Loucy (cell line): ENCODE results near the gene HIGD2A.

Source experiments
- H2AFZ ChIP-seq: fragments of 200-600 bp; sonication (generic); 2 replicates; pipeline ENCODE4 v1.6.0; 2016; ENCODE audit warnings: antibody characterized with exemption, mild to moderate bottlenecking, low read length, moderate library complexity
- H3F3A ChIP-seq: fragments of 200-600 bp; 2 replicates; pipeline ENCODE4 v1.6.0; 2016; ENCODE audit warnings: antibody characterized with exemption, low read depth, mild to moderate bottlenecking
- H3K27me3 ChIP-seq: fragments of 200-600 bp; sonication (generic); 2 replicates; pipeline ENCODE4 v1.6.1; 2014; ENCODE audit warnings: low read length, mild to moderate bottlenecking; ENCODE audit not compliant: insufficient read depth, poor library complexity, severe bottlenecking
- H3K36me3 ChIP-seq: fragments of 200-600 bp; sonication (generic); 2 replicates; pipeline ENCODE4 v1.6.1; 2016; ENCODE audit warnings: low read length; ENCODE audit not compliant: insufficient read depth
- H3K4me1 ChIP-seq: fragments of 200-600 bp; sonication (generic); 2 replicates; pipeline ENCODE4 v1.5.1; 2014; ENCODE audit warnings: low read length, mild to moderate bottlenecking; ENCODE audit not compliant: insufficient read depth, poor library complexity, severe bottlenecking
- H3K4me2 ChIP-seq: fragments of 200-600 bp; sonication (generic); 2 replicates; pipeline ENCODE4 v1.6.0; 2014; ENCODE audit warnings: antibody characterized with exemption, low read length, low read depth, mild to moderate bottlenecking; ENCODE audit not compliant: poor library complexity, severe bottlenecking
- H3K4me3 ChIP-seq: fragments of 200-600 bp; sonication (generic); 2 replicates; pipeline ENCODE4 v1.5.1; 2014; ENCODE audit warnings: low read length, mild to moderate bottlenecking, mixed read lengths; ENCODE audit not compliant: poor library complexity, severe bottlenecking
- H3K79me2 ChIP-seq: fragments of 200-600 bp; sonication (generic); 2 replicates; pipeline ENCODE4 v1.6.1; 2014; ENCODE audit warnings: low read length; ENCODE audit not compliant: insufficient read depth
- H3K9ac ChIP-seq: fragments of 200-600 bp; sonication (generic); 2 replicates; pipeline ENCODE4 v1.6.0; 2014; ENCODE audit warnings: mild to moderate bottlenecking, low read depth, low read length, moderate library complexity; ENCODE audit not compliant: poor library complexity, severe bottlenecking
- H3K9me2 ChIP-seq: fragments of 200-600 bp; sonication (generic); replicated peaks from 2 replicates; pipeline ENCODE4 v1.6.1; 2016; ENCODE audit warnings: low read depth, low read length, mixed read lengths
- H3K9me3 ChIP-seq: fragments of 200-600 bp; sonication (generic); 2 replicates; pipeline ENCODE4 v1.6.1; 2014; ENCODE audit warnings: mild to moderate bottlenecking, antibody characterized with exemption, low read length, low read depth; ENCODE audit not compliant: insufficient read depth
- H4K20me1 ChIP-seq: fragments of 200-600 bp; sonication (generic); 2 replicates; pipeline ENCODE4 v1.6.0; 2014; ENCODE audit warnings: antibody characterized with exemption, low read length, mild to moderate bottlenecking; ENCODE audit not compliant: insufficient read depth, poor library complexity, severe bottlenecking
- EZH2phosphoT487 ChIP-seq: fragments of 200-600 bp; IDR thresholded peaks from 2 replicates; pipeline ENCODE4 v1.6.1; 2018; ENCODE audit warnings: antibody characterized with exemption, mild to moderate bottlenecking, moderate library complexity, borderline replicate concordance
- TF ChIP-seq, protein P1 (sequence below): fragments of 200-600 bp; sonication (generic); conservative IDR thresholded peaks from 2 replicates; pipeline ENCODE4 v1.5.1; 2014; ENCODE audit warnings: mild to moderate bottlenecking, antibody characterized with exemption, low read length

Gene HIGD2A

DNA sequence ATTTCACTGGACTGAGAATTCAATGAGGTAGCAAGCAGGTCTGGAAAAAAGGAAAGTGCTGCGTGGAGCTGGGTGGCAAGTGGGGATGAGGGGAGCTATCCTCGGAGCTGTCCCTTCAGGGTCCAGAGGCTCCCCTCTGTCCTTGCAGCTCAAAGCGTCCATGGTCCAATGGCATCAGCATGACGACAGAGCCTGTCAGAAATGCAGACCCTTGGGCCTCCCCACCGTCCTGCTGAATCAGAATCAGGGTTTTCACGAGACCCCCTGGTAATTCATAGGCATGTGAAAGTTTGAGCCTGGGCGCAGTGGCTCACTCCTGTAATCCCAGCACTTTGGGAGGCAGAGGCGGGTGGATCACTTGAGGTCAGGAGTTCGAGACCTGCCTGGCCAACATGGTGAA is 5.5 kb downstream of the HIGD2A start:
- H3K4me2 ChIP-seq, result no peak overlapping the region

DNA sequence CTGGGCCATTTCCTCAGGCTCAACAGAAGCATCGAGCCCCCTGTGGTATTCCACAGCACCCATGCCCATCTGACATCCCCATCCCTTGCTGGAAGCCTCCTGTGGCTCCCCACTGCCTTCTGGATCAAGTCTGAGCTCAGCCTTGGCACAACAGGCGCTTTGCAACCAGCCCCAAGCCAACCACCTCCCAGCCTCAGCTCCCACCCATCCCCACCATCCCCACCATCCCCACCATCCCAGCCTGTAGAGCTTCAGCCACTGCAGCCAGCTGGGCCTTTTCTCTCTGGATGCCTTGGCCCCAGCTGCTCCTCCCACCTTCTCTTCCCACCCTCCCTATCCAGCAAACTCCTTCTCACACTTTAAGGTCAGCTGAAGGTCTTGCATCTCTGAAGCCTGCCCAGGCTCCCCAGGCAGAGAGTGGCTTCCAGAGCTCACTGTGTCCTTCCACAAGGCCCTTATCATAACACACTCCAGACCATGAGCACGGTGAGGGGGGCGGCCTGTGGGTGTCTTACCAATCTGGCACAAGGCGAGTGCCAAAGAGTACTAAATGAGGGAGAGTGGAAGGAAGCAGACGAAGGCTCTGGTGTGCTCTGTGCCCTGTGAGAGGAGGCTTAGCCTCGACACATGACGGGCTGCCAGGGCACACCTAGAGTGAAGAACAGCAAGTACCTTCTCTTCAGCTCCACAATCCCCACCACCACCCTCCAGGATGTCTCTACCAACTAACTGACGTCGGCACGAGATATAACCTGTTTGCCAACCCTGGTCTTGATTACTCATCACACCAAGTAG is 6.5 kb downstream of the HIGD2A start:
- no peaks in the 10 kb centered on the region for H3K36me3 ChIP-seq
- no peaks in the 10 kb centered on the region for H3K9me2 ChIP-seq
- H3K9ac ChIP-seq, result no peak overlapping the region
- no peaks in the 10 kb centered on the region for H4K20me1 ChIP-seq
- TF ChIP-seq, protein P1, sequence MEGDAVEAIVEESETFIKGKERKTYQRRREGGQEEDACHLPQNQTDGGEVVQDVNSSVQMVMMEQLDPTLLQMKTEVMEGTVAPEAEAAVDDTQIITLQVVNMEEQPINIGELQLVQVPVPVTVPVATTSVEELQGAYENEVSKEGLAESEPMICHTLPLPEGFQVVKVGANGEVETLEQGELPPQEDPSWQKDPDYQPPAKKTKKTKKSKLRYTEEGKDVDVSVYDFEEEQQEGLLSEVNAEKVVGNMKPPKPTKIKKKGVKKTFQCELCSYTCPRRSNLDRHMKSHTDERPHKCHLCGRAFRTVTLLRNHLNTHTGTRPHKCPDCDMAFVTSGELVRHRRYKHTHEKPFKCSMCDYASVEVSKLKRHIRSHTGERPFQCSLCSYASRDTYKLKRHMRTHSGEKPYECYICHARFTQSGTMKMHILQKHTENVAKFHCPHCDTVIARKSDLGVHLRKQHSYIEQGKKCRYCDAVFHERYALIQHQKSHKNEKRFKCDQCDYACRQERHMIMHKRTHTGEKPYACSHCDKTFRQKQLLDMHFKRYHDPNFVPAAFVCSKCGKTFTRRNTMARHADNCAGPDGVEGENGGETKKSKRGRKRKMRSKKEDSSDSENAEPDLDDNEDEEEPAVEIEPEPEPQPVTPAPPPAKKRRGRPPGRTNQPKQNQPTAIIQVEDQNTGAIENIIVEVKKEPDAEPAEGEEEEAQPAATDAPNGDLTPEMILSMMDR, result no peak
- TF ChIP-seq EZH2phosphoT487, result no peak
- H3F3A ChIP-seq, result no peaks in the 10 kb centered on the region
- no peak overlapping the region for H3K4me2 ChIP-seq
- H3K4me3 ChIP-seq, result no peak overlapping the region
- no peaks in the 10 kb centered on the region for H3K9me3 ChIP-seq
- H3K4me1 ChIP-seq, result no peaks in the 10 kb centered on the region
- H2AFZ ChIP-seq, result no peak overlapping the region
- peaks cover 7% of the 10 kb centered on the region; the same call in 1 of the 2 replicates for H3K79me2 ChIP-seq
- no peaks in the 10 kb centered on the region for H3K27me3 ChIP-seq

More for the DNA sequence above, 5.5 kb downstream of the HIGD2A start:
- no peaks in the 10 kb centered on the region for H3F3A ChIP-seq
- no peaks in the 10 kb centered on the region for H3K4me1 ChIP-seq
- no peaks in the 10 kb centered on the region for H3K36me3 ChIP-seq
- H3K9me2 ChIP-seq, result no peaks in the 10 kb centered on the region
- no peaks in the 10 kb centered on the region for H3K9me3 ChIP-seq
- TF ChIP-seq, protein P1, result no peak
- TF ChIP-seq EZH2phosphoT487, result no peak
- no peak overlapping the region for H3K4me3 ChIP-seq
- no peaks in the 10 kb centered on the region for H4K20me1 ChIP-seq
- no peak overlapping the region for H3K9ac ChIP-seq
- H3K79me2 ChIP-seq, result peaks cover 8% of the 10 kb centered on the region; the same call in 1 of the 2 replicates
- no peaks in the 10 kb centered on the region for H3K27me3 ChIP-seq
- no peak overlapping the region for H2AFZ ChIP-seq

DNA sequence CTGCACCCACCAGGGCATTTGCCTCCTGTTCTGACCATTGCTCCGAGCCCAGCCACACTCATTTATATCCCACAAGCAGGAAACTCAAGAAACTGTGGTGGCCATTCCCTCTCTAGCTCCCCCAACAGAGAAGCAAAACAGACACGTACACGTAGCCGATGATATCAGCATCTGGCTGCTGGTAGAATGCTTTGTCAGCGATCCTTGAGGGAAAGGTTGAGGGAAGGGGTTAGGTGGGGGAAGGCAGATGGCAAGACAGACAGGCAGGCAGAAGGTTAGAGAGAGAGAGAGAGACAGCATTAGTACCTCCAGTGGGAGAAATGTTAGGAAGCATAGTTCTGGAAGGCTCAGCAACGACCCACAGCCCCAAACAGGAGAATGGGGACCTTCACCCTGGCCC is 7.8 kb downstream of the HIGD2A start:
- H4K20me1 ChIP-seq, result no peaks in the 10 kb centered on the region
- H2AFZ ChIP-seq, result no peak overlapping the region
- no peaks in the 10 kb centered on the region for H3K9me3 ChIP-seq
- no peak overlapping the region for H3K9ac ChIP-seq
- H3K79me2 ChIP-seq, result no peaks in the 10 kb centered on the region
- no peaks in the 10 kb centered on the region for H3K4me1 ChIP-seq
- H3F3A ChIP-seq, result no peaks in the 10 kb centered on the region
- no peak overlapping the region for H3K4me2 ChIP-seq
- no peaks in the 10 kb centered on the region for H3K9me2 ChIP-seq
- no peaks in the 10 kb centered on the region for H3K27me3 ChIP-seq
- no peak overlapping the region for H3K4me3 ChIP-seq
- no peaks in the 10 kb centered on the region for H3K36me3 ChIP-seq
- TF ChIP-seq, protein P1, result no peak
- no peak for TF ChIP-seq EZH2phosphoT487
